ENCODE results near the gene DEPDC1B.
"Not testable (repeated sequence)": the region's sequence is repeated elsewhere in the genome, so short reads cannot be mapped to it uniquely, and the experiment has no call there.

Gene DEPDC1B

DNA sequence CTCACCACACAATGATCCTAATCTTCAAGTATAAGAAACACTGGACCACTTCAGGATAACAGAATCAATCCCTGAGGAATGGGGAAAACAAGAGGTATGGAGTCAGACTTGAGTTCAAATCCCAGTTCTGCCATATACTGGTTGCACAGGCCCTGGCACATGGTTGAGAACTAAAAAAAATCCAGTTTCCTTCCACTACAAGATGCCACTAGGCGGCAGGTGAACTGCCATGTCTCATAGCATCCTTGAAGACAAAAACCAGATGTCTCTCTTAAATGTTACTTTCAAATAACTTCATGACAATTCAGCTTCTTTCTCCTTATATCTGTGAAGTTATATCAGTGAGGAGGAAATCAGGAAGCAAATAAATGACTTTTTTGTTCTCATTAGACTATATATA, 11.0 kb downstream of the DEPDC1B start:
- no peaks in the 10 kb centered on the region for H3K4me1 ChIP-seq (ENCODE audit: control insufficient read depth, insufficient read depth, low read length)
- H3K9ac ChIP-seq (ENCODE audit: low read depth, low read length): no peak overlapping the region
- H3K27me3 ChIP-seq (ENCODE audit: control insufficient read depth, insufficient read depth, low read length): no peaks in the 10 kb centered on the region
- H3K9me3 ChIP-seq (replicated peaks; ENCODE audit: low read length): no peaks in the 10 kb centered on the region
- H3K36me3 ChIP-seq (ENCODE audit: insufficient read depth, low read length): no peaks in the 10 kb centered on the region
- H3K4me3 ChIP-seq (ENCODE audit: low read length): no peak overlapping the region
- no peak overlapping the region for H3K4me2 ChIP-seq (ENCODE audit: low read length)

GRCh38 chr5:60687927-60688720, 11.8 kb downstream of the DEPDC1B start:
- Histone ChIP-seq H3K4me2 (ENCODE audit: low read length) (no peak overlapping the region), H3K9ac (ENCODE audit: low read depth, low read length) (no peak overlapping the region), H3K36me3 (ENCODE audit: insufficient read depth, low read length) (no peaks in the 10 kb centered on the region), H3K9me3 (replicated peaks; ENCODE audit: low read length) (no peaks in the 10 kb centered on the region), H3K4me3 (ENCODE audit: low read length) (no peak overlapping the region), H3K27me3 (ENCODE audit: control insufficient read depth, insufficient read depth, low read length) (no peaks in the 10 kb centered on the region), H3K4me1 (ENCODE audit: control insufficient read depth, insufficient read depth, low read length) (no peaks in the 10 kb centered on the region)

DNA sequence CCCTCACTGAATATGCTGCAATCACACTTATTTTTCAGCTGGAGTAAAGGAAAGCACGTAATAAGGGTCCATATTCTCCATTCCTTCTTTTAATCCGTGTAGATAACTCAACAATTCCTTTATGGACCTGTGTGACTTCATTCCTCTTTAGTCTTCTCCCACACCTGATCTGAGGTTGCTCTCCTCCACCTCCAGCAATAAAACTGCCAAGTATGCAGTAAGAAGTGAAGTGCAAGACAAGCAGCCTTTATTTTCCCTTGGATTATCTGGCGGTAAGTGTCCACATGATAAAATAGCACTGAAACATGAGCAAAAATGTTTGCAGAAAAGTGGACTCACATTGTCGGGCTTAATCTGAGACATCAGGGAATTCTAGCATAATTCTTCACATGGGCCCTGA, 13.8 kb downstream of the DEPDC1B start:
- Histone ChIP-seq H3K9me3 (replicated peaks; ENCODE audit: low read length) (no peaks in the 10 kb centered on the region), H3K4me1 (ENCODE audit: control insufficient read depth, insufficient read depth, low read length) (no peaks in the 10 kb centered on the region), H3K9ac (ENCODE audit: low read depth, low read length) (no peak overlapping the region), H3K36me3 (ENCODE audit: insufficient read depth, low read length) (no peaks in the 10 kb centered on the region), H3K27me3 (ENCODE audit: control insufficient read depth, insufficient read depth, low read length) (no peaks in the 10 kb centered on the region), H3K4me3 (ENCODE audit: low read length) (no peak overlapping the region), H3K4me2 (ENCODE audit: low read length) (no peak overlapping the region)

DNA sequence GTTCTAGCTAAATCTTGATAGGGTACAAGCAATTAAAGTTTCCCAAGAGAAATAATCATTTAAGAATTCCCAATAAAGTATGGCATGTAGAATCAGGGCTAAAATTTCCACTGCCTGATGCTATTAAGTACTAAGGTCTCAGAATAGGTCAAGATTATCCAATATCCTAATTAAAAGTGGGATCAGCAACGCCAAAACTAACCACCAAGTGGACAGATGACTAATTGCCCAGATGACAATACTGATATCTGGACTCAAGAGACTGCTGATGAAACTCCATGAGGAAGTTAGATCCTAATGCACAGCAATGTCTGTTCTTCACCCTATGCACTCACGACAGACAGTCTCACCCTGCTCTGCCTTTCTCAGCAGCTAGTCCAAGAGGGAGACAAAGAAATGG, 14.3 kb downstream of the DEPDC1B start:
- Histone ChIP-seq H3K36me3 (ENCODE audit: insufficient read depth, low read length) (no peaks in the 10 kb centered on the region), H3K9me3 (replicated peaks; ENCODE audit: low read length) (no peaks in the 10 kb centered on the region), H3K27me3 (ENCODE audit: control insufficient read depth, insufficient read depth, low read length) (no peaks in the 10 kb centered on the region), H3K9ac (ENCODE audit: low read depth, low read length) (no peak overlapping the region), H3K4me2 (ENCODE audit: low read length) (no peak overlapping the region), H3K4me1 (ENCODE audit: control insufficient read depth, insufficient read depth, low read length) (no peaks in the 10 kb centered on the region), H3K4me3 (ENCODE audit: low read length) (no peak overlapping the region)

GRCh38 chr5:60685028-60685427, 14.9 kb downstream of the DEPDC1B start:
- Histone ChIP-seq H3K36me3 (ENCODE audit: insufficient read depth, low read length) (no peaks in the 10 kb centered on the region), H3K4me2 (ENCODE audit: low read length) (no peak overlapping the region), H3K27me3 (ENCODE audit: control insufficient read depth, insufficient read depth, low read length) (no peaks in the 10 kb centered on the region), H3K9me3 (replicated peaks; ENCODE audit: low read length) (no peaks in the 10 kb centered on the region), H3K4me1 (ENCODE audit: control insufficient read depth, insufficient read depth, low read length) (no peaks in the 10 kb centered on the region), H3K4me3 (ENCODE audit: low read length) (no peak overlapping the region), H3K9ac (ENCODE audit: low read depth, low read length) (no peak overlapping the region)

- not testable (repeated sequence) for H3K36me3 ChIP-seq (ENCODE audit: insufficient read depth, low read length); H3K27me3 ChIP-seq (ENCODE audit: control insufficient read depth, insufficient read depth, low read length)
Measured at GRCh38 chr5:60682007-60682406, 18.0 kb downstream of the DEPDC1B start.

GRCh38 chr5:60679816-60680215, 20.1 kb downstream of the DEPDC1B start:
- Histone ChIP-seq H3K9me3 (replicated peaks; ENCODE audit: low read length) (no peaks in the 10 kb centered on the region), H3K9ac (ENCODE audit: low read depth, low read length) (no peak overlapping the region), H3K4me1 (ENCODE audit: control insufficient read depth, insufficient read depth, low read length) (peaks cover 6% of the 10 kb centered on the region), H3K4me2 (ENCODE audit: low read length) (no peak overlapping the region), H3K36me3 (ENCODE audit: insufficient read depth, low read length) (no peaks in the 10 kb centered on the region), H3K27me3 (ENCODE audit: control insufficient read depth, insufficient read depth, low read length) (no peaks in the 10 kb centered on the region), H3K4me3 (ENCODE audit: low read length) (no peak overlapping the region)

More at GRCh38 chr5:60682007-60682406, 18.0 kb downstream of the DEPDC1B start:
- not testable (repeated sequence) for H3K9me3 ChIP-seq (replicated peaks; ENCODE audit: low read length); H3K4me3 ChIP-seq (ENCODE audit: low read length); H3K4me1 ChIP-seq (ENCODE audit: control insufficient read depth, insufficient read depth, low read length); H3K9ac ChIP-seq (ENCODE audit: low read depth, low read length); H3K4me2 ChIP-seq (ENCODE audit: low read length)

- H3K4me1 ChIP-seq (ENCODE audit: control insufficient read depth, insufficient read depth, low read length): peaks cover 14% of the 10 kb centered on the region
- peak overlapping the region; percentile 66 for H3K4me2 ChIP-seq (ENCODE audit: low read length)
- H3K4me3 ChIP-seq (ENCODE audit: low read length): no peak overlapping the region
- H3K36me3 ChIP-seq (ENCODE audit: insufficient read depth, low read length): no peaks in the 10 kb centered on the region
- H3K9me3 ChIP-seq (replicated peaks; ENCODE audit: low read length): no peaks in the 10 kb centered on the region
- no peaks in the 10 kb centered on the region for H3K27me3 ChIP-seq (ENCODE audit: control insufficient read depth, insufficient read depth, low read length)
- H3K9ac ChIP-seq (ENCODE audit: low read depth, low read length): peak overlapping the region; percentile 28
Measured at GRCh38 chr5:60677850-60678664, 21.9 kb downstream of the DEPDC1B start.

DNA sequence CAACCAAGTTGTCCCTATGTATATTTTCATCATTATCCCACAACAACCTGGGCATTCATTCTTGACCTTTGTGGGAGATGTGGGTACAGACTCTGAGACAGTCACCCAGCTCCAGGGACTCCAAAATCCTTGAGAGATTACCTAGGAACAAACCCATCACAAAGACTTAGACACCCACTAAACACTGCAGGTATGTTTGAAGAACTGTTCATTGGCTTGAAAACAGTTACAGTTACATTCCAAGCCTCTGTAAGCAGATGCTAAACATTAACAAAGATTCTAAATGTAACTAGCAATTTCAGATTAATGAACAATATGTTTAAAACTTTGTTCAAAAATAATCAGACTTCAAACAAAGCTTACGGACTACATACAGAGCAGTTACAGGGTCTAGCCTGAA, 24.7 kb downstream of the DEPDC1B start:
- Histone ChIP-seq H3K27me3 (ENCODE audit: control insufficient read depth, insufficient read depth, low read length) (no peaks in the 10 kb centered on the region), H3K4me3 (ENCODE audit: low read length) (no peak overlapping the region)

DNA sequence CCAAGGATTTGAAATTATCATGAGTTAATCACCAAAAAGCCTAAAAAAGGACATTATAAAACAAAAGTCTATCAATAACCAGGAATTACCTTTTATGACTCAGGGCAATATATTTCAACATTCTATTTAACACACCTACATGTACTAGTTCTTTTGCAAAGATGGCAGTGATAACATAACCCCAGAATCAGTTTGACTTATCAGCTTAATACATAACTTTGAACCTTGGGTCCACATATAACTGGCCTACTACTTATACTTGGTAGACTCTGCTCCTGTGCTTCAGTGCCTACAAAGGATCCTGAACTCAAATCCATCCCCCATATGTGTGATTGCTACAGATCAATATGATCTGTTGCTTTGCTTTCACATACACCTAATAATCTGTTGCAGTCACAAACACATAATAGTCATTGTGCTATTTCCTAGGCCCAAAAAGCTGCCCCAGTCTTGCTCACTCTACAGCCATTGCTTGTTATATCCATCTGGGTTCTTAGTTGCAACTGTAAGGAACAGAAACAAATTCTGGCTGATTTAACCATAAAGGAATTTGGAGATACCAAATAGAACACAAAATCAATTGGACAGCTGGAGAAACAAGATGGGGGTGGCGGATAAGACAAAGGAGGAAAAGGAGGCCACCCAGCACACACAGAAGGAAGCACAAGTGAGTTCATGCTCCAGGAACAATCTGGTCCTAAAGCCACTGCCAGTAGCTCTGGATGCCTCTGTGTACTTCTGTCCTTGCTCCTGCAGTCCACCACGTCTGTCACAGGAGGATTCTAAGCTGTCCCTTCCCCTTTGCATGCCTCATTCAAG, 25.5 kb downstream of the DEPDC1B start:
- H3K4me3 ChIP-seq (ENCODE audit: low read length): no peak overlapping the region
- H3K9me3 ChIP-seq (replicated peaks; ENCODE audit: low read length): no peaks in the 10 kb centered on the region
- H3K4me2 ChIP-seq (ENCODE audit: low read length): peak overlapping the region; percentile 45
- H3K4me1 ChIP-seq (ENCODE audit: control insufficient read depth, insufficient read depth, low read length): peaks cover 14% of the 10 kb centered on the region
- H3K36me3 ChIP-seq (ENCODE audit: insufficient read depth, low read length): no peaks in the 10 kb centered on the region
- H3K27me3 ChIP-seq (ENCODE audit: control insufficient read depth, insufficient read depth, low read length): no peaks in the 10 kb centered on the region
- H3K9ac ChIP-seq (ENCODE audit: low read depth, low read length): peak overlapping the region; percentile 12

More for the DNA sequence above, 24.7 kb downstream of the DEPDC1B start:
- H3K36me3 ChIP-seq (ENCODE audit: insufficient read depth, low read length): no peaks in the 10 kb centered on the region
- peaks cover 14% of the 10 kb centered on the region for H3K4me1 ChIP-seq (ENCODE audit: control insufficient read depth, insufficient read depth, low read length)
- H3K9me3 ChIP-seq (replicated peaks; ENCODE audit: low read length): no peaks in the 10 kb centered on the region
- no peak overlapping the region for H3K4me2 ChIP-seq (ENCODE audit: low read length)
- H3K9ac ChIP-seq (ENCODE audit: low read depth, low read length): no peak overlapping the region

- no peak overlapping the region for H3K9ac ChIP-seq (ENCODE audit: low read depth, low read length)
- H3K36me3 ChIP-seq (ENCODE audit: insufficient read depth, low read length): no peaks in the 10 kb centered on the region
Measured at GRCh38 chr5:60673334-60673733, 26.6 kb downstream of the DEPDC1B start.

More at GRCh38 chr5:60673334-60673733, 26.6 kb downstream of the DEPDC1B start:
- Histone ChIP-seq H3K27me3 (ENCODE audit: control insufficient read depth, insufficient read depth, low read length) (no peaks in the 10 kb centered on the region), H3K4me2 (ENCODE audit: low read length) (no peak overlapping the region), H3K4me3 (ENCODE audit: low read length) (no peak overlapping the region), H3K4me1 (ENCODE audit: control insufficient read depth, insufficient read depth, low read length) (peaks cover 14% of the 10 kb centered on the region), H3K9me3 (replicated peaks; ENCODE audit: low read length) (no peaks in the 10 kb centered on the region)

All from skeletal muscle satellite cell (primary cell).